Activated CD8-positive, alpha-beta memory T cell treated with anti-CD3 and anti-CD28 coated beads for 1 hour (primary cell): ENCODE data around the gene DLGAP1.

Experiments used
- DNase-seq, 2 donors: peaks; one replicate each; pipeline ENCODE4 v3.0.0-alpha.2; 2020; ENCODE audit warnings: low read depth in 1 of 2; ENCODE audit errors: extremely low read depth in 1 of 2

Gene DLGAP1

DNA sequence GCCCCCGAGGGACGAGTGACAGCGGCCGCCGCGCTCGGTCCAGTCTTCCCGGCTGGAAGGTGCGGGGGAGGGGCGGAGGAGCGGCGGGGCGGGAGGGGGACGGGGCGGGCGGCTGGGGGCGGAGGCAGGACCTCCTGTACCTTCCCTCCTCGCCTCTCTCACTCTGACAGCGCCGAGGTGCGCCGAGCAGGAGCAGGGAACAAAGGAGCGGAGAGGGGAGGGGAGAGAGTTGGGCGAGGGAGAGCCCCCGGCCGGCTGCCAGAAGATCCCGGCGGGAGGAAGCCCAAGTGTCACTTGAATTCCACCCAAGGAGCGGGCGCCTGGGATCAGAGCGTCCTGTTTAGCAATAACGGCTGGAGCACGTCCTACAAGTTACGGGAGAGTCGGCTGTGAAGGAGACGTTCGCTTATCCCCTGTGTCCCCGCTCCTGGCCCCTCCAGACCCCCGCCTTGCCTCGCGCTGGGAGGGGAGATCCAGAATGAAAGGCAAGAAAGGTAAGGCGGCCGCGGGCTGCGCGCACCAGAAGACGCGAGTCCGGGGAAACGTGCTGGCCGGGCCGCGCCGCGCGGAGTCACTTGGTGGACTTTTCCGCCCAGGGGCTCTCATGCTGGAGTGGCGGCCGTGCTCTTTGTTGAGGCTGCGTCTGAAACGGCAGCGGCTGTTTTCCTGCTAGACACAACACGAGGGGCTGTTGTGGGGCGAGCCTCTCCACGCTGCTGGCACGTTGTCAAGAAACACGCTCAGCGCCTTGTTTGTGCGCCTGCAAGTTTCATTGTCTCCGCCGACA is 1004.9 kb downstream of the DLGAP1 start, which contains the start of gene TGIF1:
TGIF1 (plus strand) TSS at position 161 of the 787 bp plus-strand sequence; CDS start at position 479, 318 bp downstream.
- peak; percentile 61 to 64 for DNase-seq

DNA sequence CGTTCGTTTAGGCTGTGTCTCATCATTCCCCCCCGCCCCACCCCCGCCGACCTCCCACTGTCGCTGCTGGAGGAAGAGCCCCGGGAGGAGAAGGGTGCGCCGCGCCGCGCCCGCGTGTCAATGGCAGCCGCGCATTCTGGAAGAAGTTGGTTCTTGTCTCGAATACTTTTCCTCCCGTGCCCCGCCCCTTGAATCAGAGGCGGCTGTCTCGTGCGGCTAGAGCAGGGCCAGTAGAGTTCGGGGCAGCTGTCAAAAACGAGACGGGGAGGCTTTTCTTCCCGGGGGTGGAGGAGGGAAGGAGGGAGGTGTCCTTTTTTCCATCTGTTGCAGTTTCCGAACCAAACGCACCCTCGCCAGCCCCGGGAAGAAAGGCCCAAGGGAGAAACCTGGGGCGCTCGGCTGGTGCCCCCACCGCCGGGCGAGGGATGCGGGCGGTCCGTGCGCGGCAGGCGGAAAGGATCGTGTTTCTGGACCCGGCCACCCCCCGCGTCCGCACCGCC is 1005.5 kb downstream of the DLGAP1 start:
- DNase-seq: peak in 1 of 2 donors; percentile 63

DNA sequence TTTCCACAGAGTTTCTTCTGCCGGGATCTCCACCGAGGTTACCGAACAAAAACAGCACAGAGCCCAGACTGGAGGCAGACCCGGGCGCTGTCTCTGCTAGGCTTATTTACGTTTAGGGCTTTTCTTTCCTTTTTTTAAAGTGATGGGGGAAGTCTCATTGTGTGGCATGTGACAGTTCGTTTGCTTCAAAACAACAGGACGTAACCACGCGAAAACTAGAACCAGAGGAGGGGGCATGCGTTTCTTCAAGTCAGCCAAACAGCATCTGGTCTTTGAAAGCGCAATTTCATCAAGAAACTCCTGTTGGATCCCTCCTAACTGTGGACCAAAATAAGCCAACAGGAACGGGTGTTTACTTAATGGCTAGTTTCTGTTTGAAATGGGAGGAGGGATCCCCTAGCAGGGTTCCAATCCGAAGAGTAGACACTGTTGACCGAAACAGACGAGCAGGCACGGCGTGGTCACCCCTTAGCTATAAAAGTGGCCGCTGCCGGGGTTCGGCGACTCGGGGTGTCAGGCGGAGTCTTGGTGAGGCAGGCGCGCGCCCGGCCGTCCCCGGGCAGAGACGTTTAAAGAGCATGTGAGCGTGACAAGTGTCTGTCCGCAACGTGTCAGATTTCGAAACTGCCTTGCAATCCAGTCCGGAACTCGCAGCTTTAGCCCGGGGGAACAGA is 1006.1 kb downstream of the DLGAP1 start:
- DNase-seq: peak; percentile 56 to 57

DNA sequence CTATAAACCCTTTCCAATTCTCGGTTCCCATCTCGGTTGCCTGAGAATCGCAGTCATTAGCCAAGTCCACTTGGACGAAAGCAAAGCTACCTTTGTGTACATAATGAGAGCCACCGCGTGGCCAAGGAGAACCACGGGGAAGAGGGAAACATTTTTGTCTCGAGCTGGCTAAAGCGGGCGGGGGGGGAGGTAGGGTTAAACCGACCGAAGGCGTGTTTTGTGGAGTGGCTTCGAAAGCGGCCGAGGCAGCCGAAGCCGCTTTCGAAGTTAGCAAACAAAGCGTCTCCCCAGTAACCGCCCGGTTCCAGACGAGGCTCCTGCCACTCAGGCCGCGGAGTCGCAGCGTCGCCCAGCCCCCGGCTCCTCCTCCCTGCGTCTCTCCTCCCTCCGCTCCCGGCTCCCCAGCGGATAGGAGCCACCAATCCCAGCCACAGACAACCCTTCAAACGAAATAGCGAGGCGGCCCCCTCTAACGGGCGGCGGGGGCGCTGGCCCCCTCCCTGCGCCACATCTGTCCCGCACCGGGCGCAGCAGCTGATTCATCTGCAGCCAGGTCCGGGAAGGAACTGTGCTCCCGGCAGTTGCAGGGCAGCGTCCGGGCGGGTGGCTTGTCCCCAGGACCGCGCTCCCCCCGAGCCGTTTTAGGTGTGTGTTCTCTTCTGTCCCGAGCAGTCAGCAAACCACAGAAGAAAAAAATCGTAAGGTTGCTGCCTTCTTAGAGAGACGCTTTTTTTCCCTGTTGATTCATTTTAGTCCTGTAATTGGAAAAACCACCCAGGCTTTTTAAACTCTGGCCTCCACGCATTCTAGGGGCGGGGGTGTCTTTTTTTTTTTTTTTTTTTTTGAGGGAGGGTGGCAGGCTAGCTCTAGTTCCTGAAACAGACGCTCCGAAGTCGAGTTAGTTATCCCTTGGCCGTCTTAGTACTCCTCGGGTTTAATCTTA is 1006.9 kb downstream of the DLGAP1 start:
- peak; percentile 66 to 72 for DNase-seq

DNA sequence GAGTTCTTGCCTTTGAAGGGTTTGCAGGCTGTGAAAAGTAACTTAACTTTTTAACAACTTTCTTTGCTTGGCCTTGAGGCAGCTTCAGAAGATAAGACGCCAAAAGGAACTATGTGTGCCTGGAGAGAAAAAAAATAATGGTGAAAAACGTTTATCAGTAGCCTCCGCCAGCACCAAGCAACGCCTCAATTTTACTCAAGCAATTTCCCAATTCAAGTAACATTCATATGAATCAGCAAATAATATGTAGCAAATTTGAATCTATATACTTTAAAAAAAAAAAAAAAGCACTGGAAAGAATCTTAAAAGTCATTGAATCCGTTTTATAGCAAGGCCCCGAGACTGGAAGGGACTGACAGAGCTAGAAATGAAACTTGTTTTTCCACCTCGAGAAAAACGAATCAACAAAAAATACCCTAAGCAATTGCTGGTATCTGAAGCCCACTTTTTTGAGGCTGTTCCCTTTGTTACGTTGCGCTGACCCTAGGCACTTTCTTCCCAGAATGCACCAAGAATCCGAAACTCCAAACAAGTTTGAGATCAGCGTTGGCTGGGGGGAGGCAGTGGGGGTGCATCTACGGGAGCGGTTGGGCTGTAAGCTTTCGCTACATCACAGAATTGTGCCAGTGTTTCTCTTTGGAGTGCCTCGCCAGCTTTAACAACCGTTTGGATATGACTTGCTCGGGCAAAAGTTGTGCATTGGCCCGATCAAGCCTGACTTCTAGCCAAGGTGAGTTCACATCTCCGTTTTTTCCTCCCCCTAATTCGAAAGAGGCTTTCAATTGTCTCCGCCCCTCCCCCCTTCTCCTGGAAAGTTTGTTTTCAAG is 1007.8 kb downstream of the DLGAP1 start:
- no peak for DNase-seq
